Activated CD4-positive, alpha-beta T cell treated with anti-CD3 and anti-CD28 coated beads, Interleukin-2, Interleukin-4, amounts not matched to agents 100 ng/mL and 50 ng/mL, durations not matched to agents 16 hours and 8 hours (primary cell): Measurements from ENCODE around the gene TPGS2.
"Not testable (repeated sequence)": the region's sequence is repeated elsewhere in the genome, so short reads cannot be mapped to it uniquely, and the experiment has no call there.

Experiments used
- DNase-seq: peaks from one replicate; pipeline ENCODE4 v3.0.0-alpha.2; 2020; ENCODE audit warnings: low spot score

The TPGS2 gene

GRCh38 chr18:36776650-36777049 lies 52.2 kb downstream of the TPGS2 start:
- no peak for DNase-seq

DNA sequence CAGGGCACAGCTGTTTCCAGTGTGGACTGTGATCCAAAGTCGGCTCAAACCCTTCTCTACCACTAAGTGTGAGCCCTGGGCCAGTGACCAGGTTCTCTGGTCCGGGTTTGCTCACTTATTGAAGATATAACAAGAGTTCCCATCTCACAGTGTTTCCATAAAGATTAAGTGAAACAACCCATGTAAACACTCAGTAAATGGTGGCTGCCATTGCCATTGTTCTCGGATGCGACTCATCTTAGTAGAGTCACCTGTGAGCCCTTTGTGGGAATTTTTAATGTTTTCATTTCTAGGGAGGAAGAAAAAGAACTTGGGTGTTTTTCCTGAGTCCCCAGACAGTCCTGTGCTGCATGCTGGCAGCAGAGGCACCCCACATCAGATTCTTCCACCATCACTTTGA lies 53.4 kb downstream of the TPGS2 start:
- DNase-seq = no peak

DNA sequence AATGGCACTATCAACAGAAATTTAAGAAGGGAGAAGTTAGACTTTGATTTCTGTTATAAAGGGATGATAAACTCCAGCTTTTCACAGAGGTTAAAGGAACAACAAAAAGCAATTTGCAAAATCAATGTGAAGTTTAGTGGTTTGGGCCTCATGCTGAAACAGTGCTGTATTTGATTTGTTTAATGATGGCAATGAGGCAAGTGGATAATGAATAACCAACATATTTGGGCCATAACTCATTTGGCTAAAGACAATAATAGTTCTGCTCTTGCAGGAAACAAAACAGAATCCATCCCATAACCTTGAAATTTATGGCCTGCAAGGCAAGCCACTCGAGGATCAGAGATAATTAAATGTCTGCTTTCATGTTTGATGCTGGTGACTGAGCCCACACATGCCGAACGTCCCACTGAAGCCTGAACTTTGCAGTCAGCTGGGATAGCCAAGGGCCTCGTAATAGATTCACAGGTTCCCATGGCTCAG lies 56.5 kb downstream of the TPGS2 start:
- DNase-seq = no peak

GRCh38 chr18:36771245-36771644 lies 57.6 kb downstream of the TPGS2 start:
- DNase-seq = no peak

- DNase-seq = no peak
Measured at GRCh38 chr18:36770315-36770946, 58.4 kb downstream of the TPGS2 start.

GRCh38 chr18:36769611-36770314 lies 59.0 kb downstream of the TPGS2 start:
- DNase-seq = peak; percentile 6

- no peak for DNase-seq
Measured at GRCh38 chr18:36769172-36769571, 59.6 kb downstream of the TPGS2 start.

DNA sequence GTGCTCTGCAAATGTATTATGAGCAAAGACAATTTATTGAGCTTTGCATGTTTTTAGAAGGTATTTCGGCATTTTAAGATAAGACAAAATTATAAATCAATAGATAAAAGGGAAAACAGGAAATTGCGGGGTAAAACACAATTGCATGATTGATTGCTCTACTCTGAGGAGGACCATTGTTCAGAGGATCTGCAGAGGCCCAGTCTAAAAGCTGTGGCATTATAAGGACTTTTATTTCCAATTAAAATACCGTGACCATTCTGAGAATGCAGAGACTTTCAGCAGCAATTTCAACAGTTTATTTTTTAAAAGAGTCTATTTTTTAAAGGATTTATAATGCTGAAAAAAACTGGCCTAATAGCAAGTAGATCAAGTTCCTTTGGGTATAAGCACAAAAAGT lies 62.0 kb downstream of the TPGS2 start:
- no peak for DNase-seq

- not testable (repeated sequence) for DNase-seq
Measured at GRCh38 chr18:36762965-36763364, 65.8 kb downstream of the TPGS2 start.

- DNase-seq = peak; percentile 34
Measured at GRCh38 chr18:36762074-36762473, 66.7 kb downstream of the TPGS2 start.

DNA sequence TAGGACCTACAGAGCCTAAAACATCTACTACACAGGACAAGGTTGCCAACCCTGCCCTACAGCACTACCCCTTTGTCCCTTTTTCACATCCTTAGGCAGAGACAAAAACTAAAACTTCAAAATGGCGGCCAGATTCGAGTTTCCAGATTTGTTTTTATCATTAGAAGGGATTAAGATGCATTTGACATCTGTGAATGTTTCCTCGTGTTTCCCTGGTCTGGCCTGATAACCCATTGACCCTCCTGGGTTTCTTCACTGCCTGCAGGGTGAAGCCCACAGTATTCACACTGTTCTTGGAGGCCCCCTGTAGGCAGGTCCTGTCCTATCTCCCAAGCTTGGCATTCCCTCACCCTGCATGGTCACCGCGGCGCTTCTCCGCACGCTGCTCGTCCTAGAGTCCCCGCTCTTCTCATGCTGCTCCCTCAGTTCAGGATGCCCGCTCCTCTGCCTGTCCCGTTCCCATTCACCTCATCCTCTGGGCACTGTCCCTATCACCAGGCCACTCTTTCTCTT lies 67.6 kb downstream of the TPGS2 start:
- DNase-seq = no peak

GRCh38 chr18:36760598-36760997 lies 68.2 kb downstream of the TPGS2 start:
- DNase-seq = no peak

- DNase-seq = no peak
Measured at GRCh38 chr18:36759167-36759776, 69.5 kb downstream of the TPGS2 start.

DNA sequence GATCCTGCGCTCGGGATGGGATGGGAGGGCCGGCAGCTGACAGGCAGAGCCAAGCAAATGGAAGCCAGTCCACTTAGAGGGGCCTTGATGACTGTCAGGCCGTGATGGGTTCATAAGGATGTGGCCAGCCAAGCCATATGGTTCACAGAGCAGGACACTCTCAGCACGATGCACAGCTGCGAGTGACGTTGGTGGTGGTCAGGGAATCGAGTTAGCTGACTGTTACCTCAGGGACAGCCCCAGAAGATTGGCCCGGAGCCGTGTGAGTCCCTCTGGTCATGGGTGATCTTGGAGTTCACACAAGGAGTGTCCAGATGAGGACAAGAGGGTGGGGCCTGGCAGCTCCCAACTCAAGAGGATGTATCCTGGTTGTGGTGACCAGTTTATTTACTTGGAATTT lies 70.2 kb downstream of the TPGS2 start:
- DNase-seq = no peak

- DNase-seq = no peak
Measured at GRCh38 chr18:36757991-36758390, 70.8 kb downstream of the TPGS2 start.

- no peak for DNase-seq
Measured at GRCh38 chr18:36757081-36757480, 71.7 kb downstream of the TPGS2 start.

GRCh38 chr18:36756242-36756641 lies 72.6 kb downstream of the TPGS2 start:
- DNase-seq = no peak

GRCh38 chr18:36752929-36753865 lies 75.6 kb downstream of the TPGS2 start:
- DNase-seq = no peak

- DNase-seq = no peak
Measured at GRCh38 chr18:36745219-36745975, 83.4 kb downstream of the TPGS2 start.

GRCh38 chr18:36744261-36744876 lies 84.4 kb downstream of the TPGS2 start:
- DNase-seq = no peak
